ENCODE results near the gene PTPN7. TPM values are rescaled to one million over a fixed set of nuclear protein-coding genes. Genes with fewer than 3 reads are reported as not detected.

PTPN7 gene
- total and polyA plus RNA-seq, 2 of the 13 experiments (the other 11 are each of a cell fraction or from before 2014, with no cell fraction given): not detected

- no peak for DNase-seq (ENCODE audit: low spot score)
Observed at GRCh38 chr1:202193614-202194327, 33.4 kb upstream of the PTPN7 start, which contains the start of gene LGR6. LGR6 (plus strand) TSS chr1:202193799; CDS start chr1:202193990, 191 bp downstream.

GRCh38 chr1:202192770-202193613, 32.6 kb upstream of the PTPN7 start:
- FAIRE-seq: peak; percentile 53
- CTCF ChIA-PET (ENCODE audit: low intra/inter-chr PET ratio, low total read pairs): interaction anchor here (1.2 kb wide), 1 partner anchor 123 kb away, joined by 9 read pairs; no protein-coding TSS in a partner anchor
- H3K4me2 ChIP-seq (ENCODE audit: low read depth, low read length): peak overlapping the region; percentile 43
- 33% methylated on average over 6 of the region's 18 CpGs for WGBS (ENCODE audit: low lambda C conversion rate)
- no peak overlapping the region for H2AFZ ChIP-seq (ENCODE audit: low read length)
- peaks cover 41% of the 10 kb centered on the region for H3K4me1 ChIP-seq (ENCODE audit: insufficient read depth, low read length)
- H3K27me3 ChIP-seq (ENCODE audit: control insufficient read depth in 1 of 2, insufficient read depth in 2 of 2, low read length in 2 of 2): peaks cover 11 to 24% of the 10 kb centered on the region in 2 experiments
- ATAC-seq: peak; percentile 30
- intact Hi-C loops (cut with micrococcal nuclease; ENCODE audit: unreplicated experiment) (loop anchor here (2.0 to 5.0 kb wide), 2 partner anchors 44 to 122 kb away; no protein-coding TSS in a partner anchor), in situ Hi-C loops (cut with HindIII; ENCODE audit: extremely low pct_ligation_motif_present, low pct_unique_long_range_greater_than_20kb) (loop anchor here (10.0 kb wide), 1 partner anchor 522 kb away; the partner anchor contains the start of gene SYT2)
- no peak overlapping the region for H3K9ac ChIP-seq (ENCODE audit: insufficient read depth, low read depth, low read length)
- H3K36me3 ChIP-seq (replicated peaks in 1 of 2; ENCODE audit: control insufficient read depth in 1 of 2, insufficient read depth in 2 of 2, low read length in 2 of 2): no peaks in the 10 kb centered on the region
- peak; percentile 43 for DNase-seq (ENCODE audit: low spot score)
- POLR2A ChIA-PET: no interaction called here
- no peaks in the 10 kb centered on the region for H3K79me2 ChIP-seq (ENCODE audit: insufficient read depth, low read length)
- H4K20me1 ChIP-seq (ENCODE audit: insufficient read depth, low read length): no peaks in the 10 kb centered on the region
- no TSS peak for BruUV-seq (replicated peaks)
- no peak overlapping the region; a peak in 1 of 6 replicates for H3K4me3 ChIP-seq (replicated peaks in 1 of 3; ENCODE audit: insufficient read depth in 1 of 3, low read depth in 2 of 3, low read length in 3 of 3)
- H3K27ac ChIP-seq (ENCODE audit: extremely low read length, insufficient read depth, low read length): no peak overlapping the region
- no peaks in the 10 kb centered on the region for H3K9me3 ChIP-seq (ENCODE audit: low read length)
- TF ChIP-seq ZZZ3 (CRISPR knock-in tag; IDR thresholded peaks at IDR 0.05; ENCODE audit: borderline replicate concordance) (no peak), GATAD2A (CRISPR knock-in tag; IDR thresholded peaks at IDR 0.05) (no peak), FOXK1 (CRISPR knock-in tag; IDR thresholded peaks at IDR 0.05; ENCODE audit: borderline replicate concordance, low read depth) (no peak), CBX5 (CRISPR knock-in tag; IDR thresholded peaks at IDR 0.05; ENCODE audit: borderline replicate concordance) (no peak), NFAT5 (CRISPR knock-in tag; IDR thresholded peaks at IDR 0.05) (no peak), JARID2 (CRISPR knock-in tag; IDR thresholded peaks at IDR 0.05; ENCODE audit: insufficient replicate concordance) (no peak), ZNF570 (CRISPR knock-in tag; IDR thresholded peaks at IDR 0.05; ENCODE audit: borderline replicate concordance) (no peak), ELF4 (CRISPR knock-in tag; IDR thresholded peaks at IDR 0.05; ENCODE audit: borderline replicate concordance) (no peak)

More at GRCh38 chr1:202193614-202194327, 33.4 kb upstream of the PTPN7 start, which contains the start of gene LGR6:
- BruUV-seq (replicated peaks): no TSS peak
- Histone ChIP-seq H3K79me2 (ENCODE audit: insufficient read depth, low read length) (no peaks in the 10 kb centered on the region), H3K4me3 (replicated peaks in 1 of 3; ENCODE audit: insufficient read depth in 1 of 3, low read depth in 2 of 3, low read length in 3 of 3) (no peak within 1 kb of the TSS; a peak in 1 of 6 replicates), H3K9me3 (ENCODE audit: low read length) (no peaks in the 10 kb centered on the region), H3K36me3 (replicated peaks in 1 of 2; ENCODE audit: control insufficient read depth in 1 of 2, insufficient read depth in 2 of 2, low read length in 2 of 2) (no peaks in the 10 kb centered on the region), H3K4me1 (ENCODE audit: insufficient read depth, low read length) (peaks cover 33% of the 10 kb centered on the region), H3K4me2 (ENCODE audit: low read depth, low read length) (peak within 1 kb of the TSS; percentile 43), H2AFZ (ENCODE audit: low read length) (no peak within 1 kb of the TSS), H3K9ac (ENCODE audit: insufficient read depth, low read depth, low read length) (no peak within 1 kb of the TSS), H3K27me3 (ENCODE audit: control insufficient read depth in 1 of 2, insufficient read depth in 2 of 2, low read length in 2 of 2) (peaks cover 11 to 28% of the 10 kb centered on the region in 2 experiments), H3K27ac (ENCODE audit: extremely low read length, insufficient read depth, low read length) (no peak within 1 kb of the TSS), H4K20me1 (ENCODE audit: insufficient read depth, low read length) (no peaks in the 10 kb centered on the region)
- peak; percentile 7; the same call in 1 of the 3 replicates for ATAC-seq
- POLR2A ChIA-PET: no interaction called here
- CTCF ChIA-PET (ENCODE audit: low intra/inter-chr PET ratio, low total read pairs): interaction anchor here (1.2 kb wide), 1 partner anchor 122 kb away, joined by 9 read pairs; no protein-coding TSS in a partner anchor
- in situ Hi-C loops (cut with HindIII; ENCODE audit: extremely low pct_ligation_motif_present, low pct_unique_long_range_greater_than_20kb): loop anchor here (10.0 kb wide), 1 partner anchor 521 kb away; the partner anchor contains the start of gene SYT2
- no peak for FAIRE-seq
- 9% methylated on average over 12 of the region's 61 CpGs for WGBS (ENCODE audit: low lambda C conversion rate)
- intact Hi-C loops (cut with micrococcal nuclease; ENCODE audit: unreplicated experiment): loop anchor here (2.0 to 5.0 kb wide), 2 partner anchors 44 to 121 kb away; no protein-coding TSS in a partner anchor
- TF ChIP-seq ZNF777 (CRISPR knock-in tag; IDR thresholded peaks at IDR 0.05): peak; percentile 59
- peak; percentile 16; the same call in 1 of the 2 replicates for TF ChIP-seq EZH2 (conservative IDR thresholded peaks at IDR 0.05; ENCODE audit: low read depth, low read length)
- no peak for TF ChIP-seq MED1 (CRISPR knock-in tag; IDR thresholded peaks at IDR 0.05)
- no peak for TF ChIP-seq ZEB1 (IDR thresholded peaks at IDR 0.05; ENCODE audit: insufficient replicate concordance, low read depth)
